NCI-H2196 (cell line): ENCODE data around the gene SELENOK.

Experiments
- DNase-seq: peaks from one replicate; lab custom pipeline; 2025; ENCODE audit not compliant: unreplicated experiment; lab: John Stamatoyannopoulos, UW

The SELENOK gene

DNA sequence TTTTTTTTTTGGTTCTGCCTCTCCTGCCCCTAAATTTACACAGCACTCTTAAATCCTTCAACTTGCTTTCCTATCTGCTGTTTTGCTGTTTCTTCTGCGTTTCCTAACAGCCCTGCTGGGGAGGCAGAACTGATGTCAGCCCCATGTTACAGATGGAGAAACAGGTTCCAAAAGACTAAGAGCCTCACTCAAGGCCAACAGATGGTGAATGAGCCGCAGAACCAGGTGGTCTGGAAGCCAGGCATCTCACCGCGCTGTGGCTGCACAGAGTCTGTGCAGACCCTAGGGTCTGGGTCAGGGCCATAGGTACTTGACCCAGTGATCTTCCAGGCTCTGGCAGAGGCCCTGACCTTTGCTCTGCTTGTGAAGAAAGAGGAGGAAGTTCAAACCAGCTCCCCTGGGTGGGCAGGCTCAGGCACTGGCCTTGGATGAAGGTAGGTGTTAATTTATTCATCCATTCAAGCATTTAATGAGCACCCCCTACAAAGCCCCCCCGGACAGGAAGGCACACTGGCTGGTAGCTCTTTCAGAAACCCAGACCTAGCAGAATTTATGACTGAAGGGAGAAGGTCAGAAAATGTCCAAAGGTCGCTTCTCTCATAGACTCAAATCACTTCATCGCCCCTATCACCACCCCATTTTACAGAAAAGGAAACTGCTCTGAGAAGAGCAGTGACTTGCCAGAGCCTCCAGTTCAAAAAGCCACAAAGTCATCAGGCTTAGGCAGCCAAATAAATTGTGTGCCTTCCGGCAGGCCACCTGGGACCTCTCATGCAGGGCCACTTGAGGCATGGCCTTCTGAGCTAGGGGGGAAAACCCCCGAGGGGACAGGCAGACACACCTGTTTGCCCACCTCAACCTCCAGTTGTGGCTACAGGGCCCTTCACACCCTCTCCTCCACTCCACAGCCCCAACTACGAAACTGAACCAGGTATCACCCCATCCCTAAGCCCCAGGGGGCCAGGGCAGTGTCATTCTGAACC lies 48.2 kb downstream of the SELENOK start:
- no peak for DNase-seq

- DNase-seq: peak; percentile 64
Observed at GRCh38 chr3:53842436-53843194, 49.0 kb downstream of the SELENOK start.

- no peak for DNase-seq
Observed at GRCh38 chr3:53841296-53841695, 50.4 kb downstream of the SELENOK start.

DNA sequence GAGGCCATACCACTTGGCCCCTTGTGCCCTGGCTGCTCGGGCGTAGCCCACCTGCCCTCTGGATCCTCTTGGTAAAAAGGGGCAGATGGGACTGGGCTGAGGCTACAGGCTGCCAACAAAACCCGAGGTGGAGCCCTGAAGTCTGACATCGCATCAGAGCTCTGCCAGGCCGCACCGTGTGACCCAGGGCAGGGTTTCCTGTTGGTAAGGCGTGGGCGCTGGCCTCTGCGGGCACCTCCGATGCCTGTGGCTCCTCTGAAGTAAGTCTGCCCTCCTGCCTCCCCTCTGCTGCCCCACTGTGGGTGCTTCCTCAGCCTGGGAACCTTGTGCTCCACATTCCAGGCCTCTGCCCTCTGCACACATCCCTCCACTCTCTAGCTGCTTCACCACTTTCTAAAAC lies 54.3 kb downstream of the SELENOK start:
- DNase-seq: no peak

DNA sequence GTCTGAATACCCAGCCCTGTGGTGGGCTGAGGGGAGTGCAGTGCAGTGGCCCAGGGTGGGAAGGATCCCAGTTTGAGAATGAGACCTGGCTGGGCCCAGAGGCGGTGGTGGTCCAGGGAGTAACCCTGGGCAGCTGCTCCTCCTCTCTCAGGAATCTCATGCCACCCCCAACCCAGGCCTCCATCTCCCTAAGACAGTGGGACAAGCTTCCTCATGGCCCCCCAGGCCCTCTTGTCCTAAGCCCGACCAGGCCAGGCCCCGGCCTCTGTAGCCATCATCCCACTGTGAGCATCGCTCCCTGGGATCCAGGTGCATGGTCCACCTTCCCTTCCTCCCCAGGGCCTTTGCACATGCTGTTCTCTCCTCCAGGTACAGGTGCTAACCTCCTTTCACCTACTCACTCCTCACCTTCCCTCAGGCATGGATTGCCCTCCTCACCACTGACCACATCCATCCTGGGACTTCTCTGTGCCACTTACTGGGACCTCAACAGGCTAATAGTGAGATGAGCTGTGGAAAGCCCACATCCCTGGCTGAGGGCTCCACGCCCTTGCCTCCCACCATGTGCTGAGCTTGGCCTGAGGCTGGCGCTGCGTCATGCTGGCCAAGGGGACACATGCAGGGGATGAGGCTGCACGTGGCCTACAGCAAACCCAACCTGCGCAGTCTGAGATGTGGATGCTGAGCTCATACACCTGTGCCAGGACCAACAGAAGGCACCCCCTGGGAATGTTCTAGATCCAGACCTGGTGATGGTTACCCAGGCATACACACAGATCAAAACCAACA lies 55.4 kb downstream of the SELENOK start:
- DNase-seq: no peak

- DNase-seq: no peak
Observed at GRCh38 chr3:53835257-53835656, 56.4 kb downstream of the SELENOK start.

- no peak for DNase-seq
Observed at GRCh38 chr3:53834429-53835095, 57.1 kb downstream of the SELENOK start.
